A375 (cell line): ENCODE measurements around the gene VPS13A. TPM values are rescaled to one million over a fixed set of nuclear protein-coding genes. Genes with fewer than 3 reads are reported as not detected.

Experiments used
- total RNA-seq: library from RNA; depleted of rRNA; stranded (reverse); fragments of >200 nt; shearing (Covaris generic); gene quantifications from 2 replicates; pipeline ENCODE4 v1.2.3, GENCODE V29; 2014; rRNA removed

VPS13A gene
- total RNA-seq, result 14.4 and 16.0 TPM in 2 replicates

GRCh38 chr9:77177143-77177893 is at the start of gene VPS13A:
Gene VPS13A, plus strand, starts transcription at chr9:77177534. Its CDS starts 171 bp downstream, at chr9:77177705.

Other genes with a start within 250 kb of the VPS13A start
- gene FOXB2, start 157.9 kb upstream of the VPS13A start, total RNA-seq, result not detected in 2 replicates